GM18909 (cell line): ENCODE data around the gene WFIKKN2.
"Not testable (repeated sequence)": the region's sequence is repeated elsewhere in the genome, so short reads cannot be mapped to it uniquely, and the experiment has no call there.

Experiments
- ATAC-seq: cut with Tn5 transposase; IDR thresholded peaks from one replicate; pipeline ENCODE4 v1.9.1; 2021; ENCODE audit warnings: mild to moderate bottlenecking; ENCODE audit not compliant: unreplicated experiment, poor library complexity

WFIKKN2 gene

GRCh38 chr17:50871364-50871763 lies 36.0 kb downstream of the WFIKKN2 start:
- no peak for ATAC-seq

- no peak for ATAC-seq
Observed at GRCh38 chr17:50871898-50872297, 36.5 kb downstream of the WFIKKN2 start.

GRCh38 chr17:50872710-50873424 lies 37.5 kb downstream of the WFIKKN2 start:
- ATAC-seq, result no peak

GRCh38 chr17:50875074-50875473 lies 39.7 kb downstream of the WFIKKN2 start:
- ATAC-seq, result no peak

- not testable (repeated sequence) for ATAC-seq
Observed at GRCh38 chr17:50877042-50877441, 41.7 kb downstream of the WFIKKN2 start.

- ATAC-seq, result no peak
Observed at GRCh38 chr17:50877838-50878237, 42.5 kb downstream of the WFIKKN2 start.

GRCh38 chr17:50879086-50879485 lies 43.7 kb downstream of the WFIKKN2 start:
- no peak for ATAC-seq

- no peak for ATAC-seq
Observed at GRCh38 chr17:50881182-50881581, 45.8 kb downstream of the WFIKKN2 start.

GRCh38 chr17:50882851-50883250 lies 47.5 kb downstream of the WFIKKN2 start:
- no peak for ATAC-seq

GRCh38 chr17:50883850-50884438 lies 48.6 kb downstream of the WFIKKN2 start:
- no peak for ATAC-seq

- ATAC-seq, result no peak
Observed at GRCh38 chr17:50884439-50885311, 49.3 kb downstream of the WFIKKN2 start.

- ATAC-seq, result no peak
Observed at GRCh38 chr17:50887705-50888245, 52.4 kb downstream of the WFIKKN2 start.

GRCh38 chr17:50889528-50890118 lies 54.2 kb downstream of the WFIKKN2 start:
- ATAC-seq, result no peak

- no peak for ATAC-seq
Observed at GRCh38 chr17:50890675-50891516, 55.5 kb downstream of the WFIKKN2 start.

GRCh38 chr17:50891577-50891989 lies 56.2 kb downstream of the WFIKKN2 start:
- ATAC-seq, result no peak
